T-helper 2 cell treated with Interferon-gamma antibody and Interleukin-4, amounts not matched to agents 100 ng/mL and 5 ng/mL, for 36 hours (primary cell): ENCODE measurements around the gene AIMP2. TPM values are rescaled to one million over a fixed set of nuclear protein-coding genes. Genes with fewer than 3 reads are reported as not detected.
"Not testable (repeated sequence)": the region's sequence is repeated elsewhere in the genome, so short reads cannot be mapped to it uniquely, and the experiment has no call there.

Source experiments
- intact Hi-C: fragments of 100-400 bp; cut with micrococcal nuclease; formaldehyde crosslinking; loops from one replicate; pipeline ENCODE4 v1.15.1; 2023
- total RNA-seq: library from RNA; stranded (reverse); gene quantifications from 2 replicates; pipeline ENCODE4 v1.2.3, GENCODE V29; 2022

Gene AIMP2
- 39.9 and 43.4 TPM in 2 replicates for total RNA-seq

- intact Hi-C loops: loop anchor here (2.0 kb wide), 1 partner anchor 440 kb away; no protein-coding TSS in a partner anchor
Measured at GRCh38 chr7:6008668-6009611, at the start of gene AIMP2, which contains the start of gene PMS2. AIMP2 (plus strand) TSS chr7:6009272; CDS start chr7:6009364, 92 bp downstream. PMS2 (minus strand) TSS chr7:6009049; CDS start chr7:6009019, 30 bp downstream.

- intact Hi-C loops: not testable (repeated sequence)
Measured at GRCh38 chr7:5963205-5963604, 45.9 kb upstream of the AIMP2 start.

GRCh38 chr7:5963810-5964209 is 45.3 kb upstream of the AIMP2 start:
- intact Hi-C loops: not testable (repeated sequence)

GRCh38 chr7:5970347-5970911 is 38.6 kb upstream of the AIMP2 start, which contains the start of gene RSPH10B:
RSPH10B (minus strand) TSS chr7:5970689; CDS start chr7:5967116, 3,573 bp downstream.
- intact Hi-C loops: not testable (repeated sequence)

GRCh38 chr7:5973580-5973979 is 35.5 kb upstream of the AIMP2 start:
- intact Hi-C loops: not testable (repeated sequence)

- intact Hi-C loops: not testable (repeated sequence)
Measured at GRCh38 chr7:5979680-5980314, 29.3 kb upstream of the AIMP2 start.

GRCh38 chr7:5987061-5987460 is 22.0 kb upstream of the AIMP2 start:
- intact Hi-C loops: not testable (repeated sequence)

GRCh38 chr7:5997210-5997808 is 11.8 kb upstream of the AIMP2 start:
- intact Hi-C loops: loop anchor here (2.0 to 5.0 kb wide), 2 partner anchors 325 to 437 kb away; no protein-coding TSS in a partner anchor

- intact Hi-C loops: no loop called here
Measured at GRCh38 chr7:6007386-6007785, 1.7 kb upstream of the AIMP2 start.

- intact Hi-C loops: loop anchor here (2.0 kb wide), 1 partner anchor 441 kb away; no protein-coding TSS in a partner anchor
Measured at GRCh38 chr7:6007835-6008590, 1.1 kb upstream of the AIMP2 start.

- intact Hi-C loops: not testable (repeated sequence)
Measured at GRCh38 chr7:6010370-6010769, 1.3 kb downstream of the AIMP2 start.

GRCh38 chr7:6011541-6011940 is 2.5 kb downstream of the AIMP2 start:
- intact Hi-C loops: no loop called here

- intact Hi-C loops: no loop called here
Measured at GRCh38 chr7:6012355-6013104, 3.5 kb downstream of the AIMP2 start.

- intact Hi-C loops: no loop called here
Measured at GRCh38 chr7:6015917-6016652, 7.0 kb downstream of the AIMP2 start.

GRCh38 chr7:6016653-6016966 is 7.5 kb downstream of the AIMP2 start:
- intact Hi-C loops: no loop called here

- intact Hi-C loops: no loop called here
Measured at GRCh38 chr7:6020371-6021286, 11.6 kb downstream of the AIMP2 start.

- intact Hi-C loops: no loop called here
Measured at GRCh38 chr7:6022707-6023106, 13.6 kb downstream of the AIMP2 start.

GRCh38 chr7:6023974-6024435 is 14.9 kb downstream of the AIMP2 start:
- intact Hi-C loops: no loop called here
